Uterus (tissue), 4 donors: ENCODE measurements around the gene EFHC2. TPM values are rescaled to one million over a fixed set of nuclear protein-coding genes. Genes with fewer than 3 reads are reported as not detected.
"Not testable (repeated sequence)": the region's sequence is repeated elsewhere in the genome, so short reads cannot be mapped to it uniquely, and the experiment has no call there.

Experiments used
- DNase-seq, 2 donors: peaks; one replicate each; pipeline ENCODE4 v3.0.0-alpha.2; 2019 to 2020
- H3K27ac ChIP-seq, 2 donors: fragments of 200-600 bp; sonication (generic); 1 replicate in 1 of 2; 2 replicates in 1 of 2; pipeline ENCODE4 v1.5.1; 2016 to 2018
- H3K27me3 ChIP-seq, 2 donors: fragments of 200-600 bp; sonication (generic); one replicate each; pipeline ENCODE4 v1.5.1; 2018 to 2019; ENCODE audit warnings: control low read depth in 1 of 2
- H3K36me3 ChIP-seq, 2 donors: fragments of 200-600 bp; sonication (generic); one replicate each; pipeline ENCODE4 v1.5.1; 2019; ENCODE audit warnings: control low read depth in 1 of 2
- H3K4me1 ChIP-seq, 2 donors: fragments of 200-600 bp; sonication (generic); one replicate each; pipeline ENCODE4 v1.5.1; 2018 to 2019; ENCODE audit warnings: control low read depth in 1 of 2
- H3K4me3 ChIP-seq, 2 donors: fragments of 200-600 bp; sonication (generic); 1 replicate in 1 of 2; 2 replicates in 1 of 2; pipeline ENCODE4 v1.5.1; 2018 to 2019; ENCODE audit warnings: mild to moderate bottlenecking in 1 of 2
- H3K9me3 ChIP-seq, 2 donors: fragments of 200-600 bp; sonication (generic); one replicate each; pipeline ENCODE4 v1.5.1; 2019; ENCODE audit warnings: control low read depth in 1 of 2
- POLR2A ChIP-seq, 2 donors: fragments of 450-650 bp; IDR thresholded peaks; one replicate each; pipeline ENCODE4 v1.6.1; 2016; ENCODE audit warnings: antibody characterized with exemption in 2 of 2, mild to moderate bottlenecking in 1 of 2, moderate library complexity in 1 of 2
- intact Hi-C: fragments of 100-400 bp; cut with DNase I; formaldehyde crosslinking; loops from one replicate; pipeline ENCODE4 v1.15.1; 2023; ENCODE audit warnings: low total_unique reads
- total RNA-seq, 4 donors: library from RNA; depleted of rRNA in 3 of 4; stranded (reverse); fragments of >200 nt in 3 of 4; gene quantifications; one replicate each; pipeline versions ENCODE4 v1.1.0 to v1.2.4, GENCODE V29; 2014 to 2023
- TF ChIP-seq, protein P1 (sequence below), 4 experiments: fragments of 200-600 bp in 2 of 4; fragments of 450-650 bp in 2 of 4; sonication (generic) in 2 of 4; IDR thresholded peaks; one replicate each; pipeline ENCODE4 v1.5.1; 2016 to 2019; ENCODE audit warnings: antibody characterized with exemption in 4 of 4, mild to moderate bottlenecking in 2 of 4, moderate library complexity in 1 of 4
- donor health status: DM: yes; HTN: yes; CAD: no.

EFHC2 gene
- total RNA-seq, 4 donors from 2014 or later = 0.59 to 6.4 (median 4.1) TPM

DNA sequence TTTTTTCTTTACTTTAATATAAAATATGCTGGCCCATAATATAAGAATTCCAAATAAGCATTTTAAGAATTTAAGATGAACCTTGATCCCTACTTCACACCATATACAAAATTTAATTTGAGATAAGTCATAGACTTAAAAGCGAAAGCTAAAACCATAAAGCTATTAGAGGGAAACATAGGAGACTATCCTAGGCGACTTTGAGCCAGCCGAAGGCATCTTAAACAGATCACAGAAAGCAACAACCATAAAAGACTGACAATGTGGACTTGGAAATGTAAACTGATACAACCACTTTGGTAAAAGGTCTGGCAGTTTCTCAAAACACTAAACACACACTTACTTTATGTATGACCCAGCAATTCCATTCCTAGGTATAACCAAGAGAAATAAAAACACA lies 125.0 kb downstream of the EFHC2 start:
- DNase-seq = no peak
- Histone ChIP-seq H3K9me3 (no peaks in the 10 kb centered on the region), H3K36me3 (no peaks in the 10 kb centered on the region), H3K27me3 (no peaks in the 10 kb centered on the region), H3K4me3 (no peak overlapping the region), H3K4me1 (no peaks in the 10 kb centered on the region), H3K27ac (no peak overlapping the region)
- intact Hi-C loops = no loop called here
- TF ChIP-seq POLR2A (IDR thresholded peaks at IDR 0.05) = no peak
- TF ChIP-seq, protein P1, sequence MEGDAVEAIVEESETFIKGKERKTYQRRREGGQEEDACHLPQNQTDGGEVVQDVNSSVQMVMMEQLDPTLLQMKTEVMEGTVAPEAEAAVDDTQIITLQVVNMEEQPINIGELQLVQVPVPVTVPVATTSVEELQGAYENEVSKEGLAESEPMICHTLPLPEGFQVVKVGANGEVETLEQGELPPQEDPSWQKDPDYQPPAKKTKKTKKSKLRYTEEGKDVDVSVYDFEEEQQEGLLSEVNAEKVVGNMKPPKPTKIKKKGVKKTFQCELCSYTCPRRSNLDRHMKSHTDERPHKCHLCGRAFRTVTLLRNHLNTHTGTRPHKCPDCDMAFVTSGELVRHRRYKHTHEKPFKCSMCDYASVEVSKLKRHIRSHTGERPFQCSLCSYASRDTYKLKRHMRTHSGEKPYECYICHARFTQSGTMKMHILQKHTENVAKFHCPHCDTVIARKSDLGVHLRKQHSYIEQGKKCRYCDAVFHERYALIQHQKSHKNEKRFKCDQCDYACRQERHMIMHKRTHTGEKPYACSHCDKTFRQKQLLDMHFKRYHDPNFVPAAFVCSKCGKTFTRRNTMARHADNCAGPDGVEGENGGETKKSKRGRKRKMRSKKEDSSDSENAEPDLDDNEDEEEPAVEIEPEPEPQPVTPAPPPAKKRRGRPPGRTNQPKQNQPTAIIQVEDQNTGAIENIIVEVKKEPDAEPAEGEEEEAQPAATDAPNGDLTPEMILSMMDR (IDR thresholded peaks at IDR 0.05) = no peak

DNA sequence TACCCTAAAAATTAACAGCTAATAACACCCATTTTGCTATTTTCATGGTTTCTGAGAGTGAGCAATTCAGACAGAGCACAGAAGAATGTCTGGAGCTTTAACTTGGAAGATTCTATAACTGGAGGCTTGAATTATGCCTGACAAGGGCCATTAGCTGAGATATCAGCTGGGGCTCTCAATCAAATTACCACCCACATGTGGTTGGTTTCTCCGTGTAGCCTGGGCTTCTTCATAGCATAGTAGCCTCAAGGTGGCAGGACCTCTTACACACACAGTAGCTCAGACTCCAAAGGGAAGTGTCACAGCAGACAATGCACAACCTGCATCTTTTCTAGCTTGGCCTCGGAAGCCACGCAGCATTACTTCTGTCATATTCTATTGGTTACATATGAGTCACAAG lies 127.3 kb downstream of the EFHC2 start:
- TF ChIP-seq POLR2A (IDR thresholded peaks at IDR 0.05) = no peak
- TF ChIP-seq, protein P1 (IDR thresholded peaks at IDR 0.05) = no peak
- H3K36me3 ChIP-seq = no peaks in the 10 kb centered on the region
- no peak overlapping the region for H3K27ac ChIP-seq
- H3K9me3 ChIP-seq = no peaks in the 10 kb centered on the region
- H3K4me1 ChIP-seq = no peaks in the 10 kb centered on the region
- H3K4me3 ChIP-seq = no peak overlapping the region
- intact Hi-C loops = no loop called here
- H3K27me3 ChIP-seq = no peaks in the 10 kb centered on the region
- no peak for DNase-seq

DNA sequence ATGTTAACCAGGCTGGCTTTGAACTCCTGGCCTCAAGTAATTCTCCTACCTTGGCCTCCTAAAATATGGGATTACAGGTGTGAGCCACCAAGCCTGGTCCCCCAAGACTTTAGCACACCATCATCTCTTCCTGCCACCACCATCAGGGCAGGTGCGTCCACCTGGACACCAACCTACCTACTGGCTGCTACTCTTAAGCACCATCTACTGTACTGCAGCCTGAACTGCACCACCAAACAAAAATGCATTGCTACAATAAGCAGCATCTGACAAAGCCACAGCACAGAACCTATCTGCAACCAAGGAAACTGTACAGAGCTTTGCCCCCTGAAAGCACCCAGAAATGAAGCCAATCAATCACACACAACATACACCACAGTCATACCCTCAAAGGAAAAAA lies 139.7 kb downstream of the EFHC2 start:
- TF ChIP-seq, protein P1 (IDR thresholded peaks at IDR 0.05) = no peak
- TF ChIP-seq POLR2A (IDR thresholded peaks at IDR 0.05) = no peak
- Histone ChIP-seq H3K9me3 (no peaks in the 10 kb centered on the region), H3K4me3 (no peak overlapping the region), H3K27me3 (peaks cover 0 to 4% of the 10 kb centered on the region in 2 donors), H3K36me3 (no peaks in the 10 kb centered on the region), H3K27ac (no peak overlapping the region), H3K4me1 (no peaks in the 10 kb centered on the region)
- intact Hi-C loops = no loop called here
- DNase-seq = no peak

DNA sequence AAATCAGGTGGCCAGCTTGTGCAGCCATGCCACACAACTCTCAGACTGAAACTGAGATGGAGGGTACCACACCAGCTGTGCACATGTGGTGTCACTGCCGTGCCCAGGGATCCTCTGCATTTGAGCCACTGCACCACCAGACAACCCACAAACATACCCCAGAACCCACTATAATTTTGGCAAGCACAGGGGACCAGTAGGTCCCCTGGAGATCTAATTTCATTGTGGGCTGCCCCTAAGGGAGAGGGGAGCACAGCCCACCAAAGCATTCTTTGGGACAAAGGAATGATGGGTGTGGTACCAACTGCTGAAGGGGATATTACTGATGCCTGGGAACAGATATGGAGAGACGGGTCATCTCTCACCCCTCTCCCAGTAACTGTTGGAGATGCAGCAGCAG lies 140.9 kb downstream of the EFHC2 start:
- TF ChIP-seq, protein P1 (IDR thresholded peaks at IDR 0.05) = no peak
- no peak for TF ChIP-seq POLR2A (IDR thresholded peaks at IDR 0.05)
- Histone ChIP-seq H3K9me3 (no peaks in the 10 kb centered on the region), H3K27me3 (peaks cover 0 to under 1% of the 10 kb centered on the region in 2 donors), H3K4me1 (no peaks in the 10 kb centered on the region), H3K4me3 (no peak overlapping the region), H3K36me3 (no peaks in the 10 kb centered on the region), H3K27ac (no peak overlapping the region)
- intact Hi-C loops = no loop called here
- DNase-seq = no peak

DNA sequence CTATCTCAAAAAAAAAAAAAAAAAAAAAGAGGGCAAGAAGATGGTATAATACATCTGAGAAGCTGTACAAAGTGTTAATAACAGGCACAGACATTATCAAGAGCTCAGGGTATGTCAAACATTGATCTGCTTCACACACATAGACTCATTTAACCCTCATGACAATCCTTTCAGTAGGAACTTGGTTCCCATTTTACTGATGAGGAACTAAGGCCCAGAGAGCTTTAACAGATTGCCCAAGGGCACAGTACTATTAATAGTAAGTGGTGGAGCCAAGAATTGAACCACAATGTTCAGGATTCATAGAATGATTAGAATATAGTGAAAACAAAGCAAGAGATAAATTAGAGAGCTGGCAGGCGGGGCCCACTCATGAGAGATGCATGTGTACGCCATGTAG lies 154.4 kb downstream of the EFHC2 start:
- H3K36me3 ChIP-seq = no peaks in the 10 kb centered on the region
- H3K27me3 ChIP-seq = no peaks in the 10 kb centered on the region
- no peak for TF ChIP-seq POLR2A (IDR thresholded peaks at IDR 0.05)
- TF ChIP-seq, protein P1 (IDR thresholded peaks at IDR 0.05) = no peak
- no peak overlapping the region for H3K4me3 ChIP-seq
- DNase-seq = no peak
- no peaks in the 10 kb centered on the region for H3K9me3 ChIP-seq
- no peak overlapping the region for H3K27ac ChIP-seq
- H3K4me1 ChIP-seq = no peaks in the 10 kb centered on the region
- intact Hi-C loops = no loop called here

DNA sequence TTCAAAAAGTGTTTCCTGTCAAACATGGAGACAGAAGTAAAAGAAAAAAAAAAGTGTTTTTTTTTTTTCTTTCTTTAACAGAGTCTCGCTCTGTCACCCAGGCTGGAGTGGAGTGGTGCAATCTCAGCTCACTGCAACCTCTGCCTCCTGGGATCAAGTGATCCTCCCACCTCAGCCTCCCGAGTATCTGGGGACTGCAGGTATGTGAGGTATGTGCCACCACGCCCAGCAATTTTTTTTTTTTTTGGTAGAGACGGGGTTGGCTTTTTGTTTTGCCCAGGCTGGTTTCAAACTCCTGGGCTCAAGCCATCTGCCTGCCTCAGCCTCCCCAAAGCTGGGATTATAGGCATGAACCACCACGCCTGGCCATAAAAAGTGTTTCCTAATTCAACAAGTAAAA lies 155.6 kb downstream of the EFHC2 start:
- H3K27me3 ChIP-seq, H3K4me1 ChIP-seq, DNase-seq, intact Hi-C loops, H3K9me3 ChIP-seq, H3K4me3 ChIP-seq, H3K27ac ChIP-seq, H3K36me3 ChIP-seq: not testable (repeated sequence)
